ENCODE measurements around the gene PAX1.

PAX1 gene

DNA sequence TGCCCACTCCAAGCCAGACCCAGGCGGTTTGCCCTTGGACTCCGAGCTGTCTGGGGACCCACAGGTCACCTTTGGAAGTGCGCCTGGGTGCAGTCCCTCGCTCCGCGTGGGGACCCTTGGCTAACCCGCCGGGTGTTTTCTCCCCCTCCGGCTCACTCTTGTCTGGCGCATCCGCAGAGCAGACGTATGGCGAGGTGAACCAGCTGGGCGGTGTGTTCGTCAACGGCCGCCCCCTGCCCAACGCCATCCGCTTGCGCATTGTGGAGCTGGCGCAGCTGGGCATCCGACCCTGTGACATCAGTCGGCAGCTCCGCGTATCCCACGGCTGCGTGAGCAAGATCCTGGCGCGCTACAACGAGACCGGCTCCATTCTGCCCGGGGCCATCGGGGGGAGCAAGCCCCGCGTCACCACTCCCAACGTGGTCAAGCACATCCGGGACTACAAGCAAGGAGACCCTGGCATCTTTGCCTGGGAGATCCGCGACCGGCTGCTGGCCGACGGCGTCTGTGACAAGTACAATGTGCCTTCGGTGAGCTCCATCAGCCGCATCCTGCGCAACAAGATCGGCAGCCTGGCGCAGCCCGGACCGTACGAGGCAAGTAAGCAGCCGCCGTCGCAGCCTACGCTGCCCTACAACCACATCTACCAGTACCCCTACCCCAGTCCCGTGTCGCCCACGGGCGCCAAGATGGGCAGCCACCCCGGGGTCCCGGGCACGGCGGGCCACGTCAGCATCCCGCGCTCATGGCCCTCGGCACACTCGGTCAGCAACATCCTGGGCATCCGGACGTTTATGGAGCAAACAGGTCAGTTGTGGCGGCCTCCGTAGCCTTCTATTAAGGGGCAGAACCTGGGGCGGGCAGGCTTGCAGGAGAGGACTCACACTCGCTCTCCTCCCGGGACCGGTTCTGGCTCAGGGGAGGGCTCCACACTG, 1.1 kb downstream of the PAX1 start:
- DNase-seq: no peak
- no peak overlapping the region for H3K27ac ChIP-seq
- TF ChIP-seq, protein P1, sequence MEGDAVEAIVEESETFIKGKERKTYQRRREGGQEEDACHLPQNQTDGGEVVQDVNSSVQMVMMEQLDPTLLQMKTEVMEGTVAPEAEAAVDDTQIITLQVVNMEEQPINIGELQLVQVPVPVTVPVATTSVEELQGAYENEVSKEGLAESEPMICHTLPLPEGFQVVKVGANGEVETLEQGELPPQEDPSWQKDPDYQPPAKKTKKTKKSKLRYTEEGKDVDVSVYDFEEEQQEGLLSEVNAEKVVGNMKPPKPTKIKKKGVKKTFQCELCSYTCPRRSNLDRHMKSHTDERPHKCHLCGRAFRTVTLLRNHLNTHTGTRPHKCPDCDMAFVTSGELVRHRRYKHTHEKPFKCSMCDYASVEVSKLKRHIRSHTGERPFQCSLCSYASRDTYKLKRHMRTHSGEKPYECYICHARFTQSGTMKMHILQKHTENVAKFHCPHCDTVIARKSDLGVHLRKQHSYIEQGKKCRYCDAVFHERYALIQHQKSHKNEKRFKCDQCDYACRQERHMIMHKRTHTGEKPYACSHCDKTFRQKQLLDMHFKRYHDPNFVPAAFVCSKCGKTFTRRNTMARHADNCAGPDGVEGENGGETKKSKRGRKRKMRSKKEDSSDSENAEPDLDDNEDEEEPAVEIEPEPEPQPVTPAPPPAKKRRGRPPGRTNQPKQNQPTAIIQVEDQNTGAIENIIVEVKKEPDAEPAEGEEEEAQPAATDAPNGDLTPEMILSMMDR (IDR thresholded peaks at IDR 0.05; ENCODE audit: low read depth, low read length): no peak
- H3K4me3 ChIP-seq (ENCODE audit: low read depth, low read length): no peak overlapping the region
- H3K9me3 ChIP-seq (ENCODE audit: severe bottlenecking): peaks cover 2% of the 10 kb centered on the region
- H3K36me3 ChIP-seq: no peaks in the 10 kb centered on the region
- peaks cover 84% of the 10 kb centered on the region for H3K27me3 ChIP-seq (ENCODE audit: insufficient read depth, low read depth, severe bottlenecking)

DNA sequence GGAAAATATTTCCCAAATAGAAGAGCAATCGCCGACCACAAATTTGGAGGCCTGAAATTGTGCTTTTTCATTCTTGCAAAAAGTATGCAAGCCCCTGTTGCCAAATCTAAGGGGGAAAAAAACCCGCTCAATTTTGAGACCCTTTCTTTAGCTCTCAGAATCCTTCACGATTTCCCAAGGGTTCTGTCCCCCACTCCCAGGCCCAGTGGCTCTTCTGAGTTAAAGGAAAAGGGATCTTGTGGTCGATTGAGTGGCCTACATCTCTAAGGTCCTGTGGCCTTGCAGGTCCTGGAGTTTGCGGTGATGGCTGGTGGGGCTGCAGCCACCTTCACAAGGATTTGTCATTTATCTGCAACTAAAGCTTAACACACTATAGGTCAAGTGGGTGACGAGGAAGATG, 1.8 kb downstream of the PAX1 start:
- no peaks in the 10 kb centered on the region for H3K36me3 ChIP-seq
- peaks cover 84% of the 10 kb centered on the region for H3K27me3 ChIP-seq (ENCODE audit: insufficient read depth, low read depth, severe bottlenecking)
- H3K27ac ChIP-seq: no peak overlapping the region
- no peak for DNase-seq
- H3K9me3 ChIP-seq (ENCODE audit: severe bottlenecking): peaks cover 2% of the 10 kb centered on the region
- H3K4me3 ChIP-seq (ENCODE audit: low read depth, low read length): no peak overlapping the region
- TF ChIP-seq, protein P1 (IDR thresholded peaks at IDR 0.05; ENCODE audit: low read depth, low read length): no peak

DNA sequence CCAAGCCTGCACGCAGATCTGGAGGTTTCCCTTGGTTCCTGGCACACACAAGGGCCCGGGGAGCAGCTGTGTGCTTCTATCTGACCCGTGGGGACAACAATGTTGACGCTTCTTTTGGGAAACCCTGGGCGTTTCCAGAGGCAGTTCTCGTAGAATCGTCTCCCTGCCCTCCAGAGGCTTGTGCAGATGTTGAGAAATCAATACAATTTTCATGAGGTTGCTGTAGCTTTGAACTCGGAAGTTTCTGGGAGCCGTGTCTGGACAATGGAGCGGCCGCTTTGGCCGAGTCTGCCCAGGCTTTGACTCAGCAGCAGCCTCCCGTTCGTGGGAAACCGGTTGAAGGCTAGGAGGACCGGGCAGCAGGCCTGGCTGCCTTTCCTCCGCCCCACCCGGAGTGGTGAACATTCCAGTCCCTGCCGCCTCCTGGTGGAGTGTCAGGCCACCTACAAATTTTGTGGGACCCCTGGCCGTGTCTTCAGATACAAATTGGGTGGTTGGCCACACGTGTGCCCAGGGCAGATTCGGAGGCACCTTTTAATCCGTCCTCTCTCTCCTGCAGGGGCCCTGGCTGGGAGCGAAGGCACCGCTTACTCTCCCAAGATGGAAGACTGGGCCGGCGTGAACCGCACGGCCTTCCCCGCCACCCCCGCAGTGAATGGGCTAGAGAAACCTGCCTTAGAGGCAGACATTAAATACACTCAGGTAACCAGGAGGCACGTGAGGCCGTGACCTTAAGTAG, 2.7 kb downstream of the PAX1 start:
- TF ChIP-seq, protein P1 (IDR thresholded peaks at IDR 0.05; ENCODE audit: low read depth, low read length): no peak
- peaks cover 84% of the 10 kb centered on the region for H3K27me3 ChIP-seq (ENCODE audit: insufficient read depth, low read depth, severe bottlenecking)

DNA sequence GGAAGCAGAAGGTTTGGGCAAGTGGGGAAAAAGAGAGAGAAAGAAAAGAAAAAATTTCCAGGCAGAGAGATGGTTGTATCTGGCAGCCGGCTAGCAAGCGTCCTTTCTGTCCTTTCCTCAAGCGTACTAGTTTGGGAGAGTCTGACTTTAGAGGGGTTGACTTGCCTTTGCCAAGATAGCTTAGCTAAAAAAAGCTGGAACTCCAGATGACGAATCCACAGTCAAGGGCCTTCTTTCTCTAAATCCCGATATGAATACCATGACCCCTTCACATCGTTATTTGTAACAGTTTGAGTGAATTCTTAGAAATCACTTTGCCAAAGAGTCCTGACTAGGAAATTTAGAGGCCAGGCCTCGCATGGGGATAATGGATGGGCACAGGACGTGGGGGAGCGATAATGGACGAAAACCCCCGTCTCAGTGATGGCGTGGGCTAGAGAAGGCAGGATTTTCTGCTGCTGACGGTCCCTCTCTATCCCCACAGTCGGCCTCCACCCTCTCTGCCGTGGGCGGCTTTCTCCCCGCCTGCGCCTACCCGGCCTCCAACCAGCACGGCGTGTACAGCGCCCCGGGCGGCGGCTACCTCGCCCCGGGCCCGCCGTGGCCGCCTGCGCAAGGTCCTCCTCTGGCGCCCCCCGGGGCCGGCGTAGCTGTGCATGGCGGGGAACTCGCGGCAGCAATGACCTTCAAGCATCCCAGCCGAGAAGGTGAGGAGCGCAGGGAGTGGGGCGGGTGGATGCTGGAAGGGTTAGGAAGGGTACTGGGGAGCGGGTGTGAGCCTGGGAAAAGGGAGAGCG, 3.5 kb downstream of the PAX1 start:
- Histone ChIP-seq H3K27me3 (ENCODE audit: insufficient read depth, low read depth, severe bottlenecking) (peaks cover 84% of the 10 kb centered on the region), H3K27ac (no peak overlapping the region), H3K36me3 (no peaks in the 10 kb centered on the region), H3K9me3 (ENCODE audit: severe bottlenecking) (peaks cover 2% of the 10 kb centered on the region), H3K4me3 (ENCODE audit: low read depth, low read length) (no peak overlapping the region)
- DNase-seq: no peak
- TF ChIP-seq, protein P1 (IDR thresholded peaks at IDR 0.05; ENCODE audit: low read depth, low read length): no peak

More for the DNA sequence above, 2.7 kb downstream of the PAX1 start:
- no peak for DNase-seq
- Histone ChIP-seq H3K9me3 (ENCODE audit: severe bottlenecking) (peaks cover 2% of the 10 kb centered on the region), H3K4me3 (ENCODE audit: low read depth, low read length) (no peak overlapping the region), H3K36me3 (no peaks in the 10 kb centered on the region), H3K27ac (no peak overlapping the region)

DNA sequence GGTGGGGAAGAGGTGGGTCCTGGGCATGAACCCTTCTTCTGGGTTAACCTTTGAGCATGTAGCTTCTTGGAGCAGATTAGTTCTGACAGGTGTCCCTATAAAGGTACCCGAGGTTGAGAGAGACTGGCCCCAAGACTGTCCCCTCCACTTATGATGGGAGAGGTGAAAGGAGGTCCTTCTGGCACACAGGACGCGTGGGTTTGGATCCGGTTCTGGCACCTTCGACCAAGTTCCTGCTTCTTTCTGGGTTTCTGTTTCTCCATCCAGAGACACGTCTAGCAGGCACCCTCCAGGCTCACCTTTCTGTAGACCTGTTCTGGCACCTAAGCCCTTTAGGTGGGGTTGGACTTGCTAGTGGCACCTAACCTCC, 4.1 kb downstream of the PAX1 start:
- H3K9me3 ChIP-seq (ENCODE audit: severe bottlenecking): no peaks in the 10 kb centered on the region
- no peak overlapping the region for H3K27ac ChIP-seq
- H3K27me3 ChIP-seq (ENCODE audit: insufficient read depth, low read depth, severe bottlenecking): peaks cover 84% of the 10 kb centered on the region
- no peak overlapping the region for H3K4me3 ChIP-seq (ENCODE audit: low read depth, low read length)
- H3K36me3 ChIP-seq: no peaks in the 10 kb centered on the region
- DNase-seq: no peak
- TF ChIP-seq, protein P1 (IDR thresholded peaks at IDR 0.05; ENCODE audit: low read depth, low read length): no peak

Data from WERI-Rb-1 (cell line).